Islet precursor cell (in vitro differentiated cells): ENCODE data around the gene AHCTF1.
"Not testable (repeated sequence)": the region's sequence is repeated elsewhere in the genome, so short reads cannot be mapped to it uniquely, and the experiment has no call there.

Experiments
- DNase-seq: peaks from one replicate; pipeline ENCODE4 v3.0.0-alpha.2; 2018

The AHCTF1 gene

GRCh38 chr1:246921481-246921880, 10.3 kb downstream of the AHCTF1 start:
- no peak for DNase-seq

- no peak for DNase-seq
Observed at GRCh38 chr1:246919902-246920301, 11.8 kb downstream of the AHCTF1 start.

- DNase-seq: not testable (repeated sequence)
Observed at GRCh38 chr1:246916026-246916923, 15.5 kb downstream of the AHCTF1 start.

- DNase-seq: no peak
Observed at GRCh38 chr1:246907472-246907871, 24.3 kb downstream of the AHCTF1 start.

GRCh38 chr1:246906833-246907232, 24.9 kb downstream of the AHCTF1 start:
- DNase-seq: no peak

- DNase-seq: no peak
Observed at GRCh38 chr1:246901874-246902273, 29.9 kb downstream of the AHCTF1 start.

- DNase-seq: no peak
Observed at GRCh38 chr1:246897302-246897701, 34.4 kb downstream of the AHCTF1 start.

GRCh38 chr1:246893191-246893939, 38.4 kb downstream of the AHCTF1 start:
- no peak for DNase-seq

- DNase-seq: no peak
Observed at GRCh38 chr1:246891105-246891504, 40.6 kb downstream of the AHCTF1 start.

GRCh38 chr1:246888522-246888921, 43.2 kb downstream of the AHCTF1 start:
- DNase-seq: no peak

GRCh38 chr1:246885389-246885788, 46.4 kb downstream of the AHCTF1 start:
- not testable (repeated sequence) for DNase-seq

- no peak for DNase-seq
Observed at GRCh38 chr1:246878551-246878950, 53.2 kb downstream of the AHCTF1 start.

- DNase-seq: no peak
Observed at GRCh38 chr1:246876431-246876830, 55.3 kb downstream of the AHCTF1 start.

- DNase-seq: no peak
Observed at GRCh38 chr1:246875041-246876026, 56.4 kb downstream of the AHCTF1 start.

GRCh38 chr1:246865921-246866320, 65.8 kb downstream of the AHCTF1 start:
- no peak for DNase-seq

GRCh38 chr1:246863791-246864190, 68.0 kb downstream of the AHCTF1 start:
- not testable (repeated sequence) for DNase-seq

- no peak for DNase-seq
Observed at GRCh38 chr1:246860401-246860800, 71.3 kb downstream of the AHCTF1 start.

GRCh38 chr1:246856371-246856770, 75.4 kb downstream of the AHCTF1 start:
- DNase-seq: no peak

GRCh38 chr1:246850640-246851039, 81.1 kb downstream of the AHCTF1 start:
- not testable (repeated sequence) for DNase-seq

- DNase-seq: no peak
Observed at GRCh38 chr1:246843876-246844275, 87.9 kb downstream of the AHCTF1 start.

- not testable (repeated sequence) for DNase-seq
Observed at GRCh38 chr1:246840761-246841160, 91.0 kb downstream of the AHCTF1 start.

GRCh38 chr1:246838118-246838456, 93.7 kb downstream of the AHCTF1 start:
- DNase-seq: no peak
